ENCODE measurements around the gene TOP3A. TPM values are rescaled to one million over a fixed set of nuclear protein-coding genes. Genes with fewer than 3 reads are reported as not detected.

TOP3A gene
- total and polyA plus RNA-seq, 9 donors: 22.4 to 34.4 (median 26.3) TPM

DNA sequence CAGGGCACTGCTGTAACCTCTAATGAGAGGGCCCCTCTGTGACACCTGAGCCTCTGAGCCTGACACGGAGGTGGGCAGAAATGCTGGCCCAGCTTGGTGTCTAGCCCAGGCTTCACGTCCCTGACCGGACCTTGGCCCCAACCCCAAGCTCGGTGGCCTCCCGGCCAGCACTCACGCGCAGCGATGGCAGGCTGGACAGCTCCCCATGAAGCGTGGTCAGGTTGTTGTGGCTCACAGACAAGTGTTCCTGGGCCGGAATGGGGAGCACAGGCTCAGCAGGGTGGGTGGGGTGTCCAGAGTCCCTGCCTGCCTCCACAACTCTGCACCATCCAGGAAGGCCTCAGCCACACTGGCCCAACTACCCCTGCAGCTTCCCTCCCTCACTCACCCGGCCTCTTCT, 58.4 kb downstream of the TOP3A start:
- no peak for DNase-seq
- Histone ChIP-seq H3K36me3 (ENCODE audit: control insufficient read depth, insufficient read depth, low read length) (peaks cover 52% of the 10 kb centered on the region), H3K27me3 (ENCODE audit: control insufficient read depth, insufficient read depth, low read length) (no peaks in the 10 kb centered on the region), H3K9me3 (replicated peaks; ENCODE audit: control insufficient read depth, low read depth, low read length) (no peaks in the 10 kb centered on the region), H3K4me3 (ENCODE audit: low read length) (no peak overlapping the region), H3K27ac (ENCODE audit: low read length) (no peak overlapping the region), H3K4me1 (ENCODE audit: control insufficient read depth, insufficient read depth, low read length) (peaks cover 33% of the 10 kb centered on the region)
- WGBS (ENCODE audit: insufficient coverage): 90% methylated on average over 5 of the region's 11 CpGs

DNA sequence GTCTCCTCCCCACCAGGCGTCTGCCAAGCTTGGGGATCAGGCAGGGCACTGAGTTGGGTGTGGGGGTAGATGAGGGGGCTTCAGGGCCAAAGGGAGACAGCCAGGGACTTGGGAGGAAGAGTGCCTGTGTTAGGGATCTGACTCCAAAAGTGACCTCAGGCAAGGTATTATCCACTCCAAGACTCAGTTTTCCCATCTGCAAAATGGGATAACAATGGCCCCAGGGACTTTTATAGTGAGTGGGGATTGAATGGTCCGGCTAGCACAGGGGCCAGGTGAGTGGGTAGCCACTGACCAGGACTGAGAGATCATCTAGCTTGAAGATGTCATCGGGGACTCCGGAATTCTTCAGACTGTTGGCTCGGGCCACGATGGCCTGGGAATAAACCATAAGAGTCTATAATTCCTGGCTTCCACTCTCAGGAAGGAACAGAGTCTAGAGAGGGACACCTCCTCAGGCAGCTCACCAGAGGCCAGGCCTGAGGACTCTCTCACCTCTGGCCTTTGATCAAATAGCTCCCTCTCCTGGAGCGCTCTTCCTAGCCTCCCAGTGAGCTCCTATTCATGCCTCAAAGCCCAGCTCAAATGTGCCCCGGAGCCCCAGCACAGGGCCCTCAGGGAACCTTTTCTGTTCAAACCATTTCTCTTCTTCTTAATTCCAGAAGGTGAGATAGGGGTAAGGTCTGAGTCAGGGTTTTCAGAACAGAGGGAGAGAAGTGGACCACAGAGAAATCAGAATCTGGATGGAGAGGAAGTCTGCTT, 59.7 kb downstream of the TOP3A start:
- H3K36me3 ChIP-seq (ENCODE audit: control insufficient read depth, insufficient read depth, low read length): peaks cover 65% of the 10 kb centered on the region
- no peak for DNase-seq
- no peak overlapping the region for H3K4me3 ChIP-seq (ENCODE audit: low read length)
- WGBS (ENCODE audit: insufficient coverage): 87% methylated on average over 4 of the region's 8 CpGs
- H3K9me3 ChIP-seq (replicated peaks; ENCODE audit: control insufficient read depth, low read depth, low read length): no peaks in the 10 kb centered on the region
- H3K4me1 ChIP-seq (ENCODE audit: control insufficient read depth, insufficient read depth, low read length): peaks cover 27% of the 10 kb centered on the region
- no peaks in the 10 kb centered on the region for H3K27me3 ChIP-seq (ENCODE audit: control insufficient read depth, insufficient read depth, low read length)
- no peak overlapping the region for H3K27ac ChIP-seq (ENCODE audit: low read length)

DNA sequence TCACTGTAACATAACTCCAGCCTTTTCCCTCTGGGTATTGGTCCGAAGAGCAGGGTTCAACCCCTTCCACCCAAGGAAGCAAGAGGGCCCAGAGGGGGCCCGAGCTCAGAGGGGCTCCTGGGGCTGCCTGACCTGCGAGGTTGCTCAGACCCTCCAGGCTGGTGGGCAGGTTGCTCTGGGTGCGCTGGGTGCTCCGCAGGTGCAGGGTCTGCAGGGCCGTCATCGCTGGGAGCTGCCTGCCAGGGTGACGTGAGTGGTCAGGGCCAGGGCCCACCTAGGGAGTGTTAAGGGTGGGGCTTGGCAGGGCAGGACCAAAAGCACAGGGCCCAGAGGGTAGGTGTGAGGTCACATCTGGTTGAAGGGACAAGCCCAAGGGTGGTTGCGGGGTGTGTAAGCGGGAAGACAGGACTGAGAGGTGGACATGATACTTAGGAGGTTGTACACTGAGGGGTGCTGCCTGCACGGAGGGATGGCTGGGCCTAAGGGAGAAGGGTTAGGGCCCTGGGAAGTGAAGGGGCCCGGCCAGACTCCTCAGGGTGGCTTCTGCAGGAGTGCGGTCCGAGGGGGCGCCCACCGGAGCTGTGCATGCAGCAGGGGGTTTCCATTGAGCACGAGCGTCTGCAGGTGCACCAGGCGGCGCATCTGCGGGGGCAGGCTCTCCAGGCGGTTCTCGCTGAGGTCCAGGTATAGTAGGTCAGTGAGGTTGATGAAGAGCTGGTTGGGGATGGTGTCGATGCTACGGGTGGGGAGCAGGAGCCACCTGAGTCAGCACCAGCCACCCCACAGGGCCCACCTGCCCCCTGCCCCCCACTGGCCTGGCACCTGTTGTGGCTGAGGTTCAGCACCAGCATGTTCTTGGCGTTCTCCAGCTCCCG, 60.6 kb downstream of the TOP3A start:
- DNase-seq: no peak
- Histone ChIP-seq H3K36me3 (ENCODE audit: control insufficient read depth, insufficient read depth, low read length) (peaks cover 70% of the 10 kb centered on the region), H3K27ac (ENCODE audit: low read length) (no peak overlapping the region), H3K4me1 (ENCODE audit: control insufficient read depth, insufficient read depth, low read length) (peaks cover 22% of the 10 kb centered on the region), H3K9me3 (replicated peaks; ENCODE audit: control insufficient read depth, low read depth, low read length) (no peaks in the 10 kb centered on the region), H3K27me3 (ENCODE audit: control insufficient read depth, insufficient read depth, low read length) (no peaks in the 10 kb centered on the region), H3K4me3 (ENCODE audit: low read length) (no peak overlapping the region)
- 81% methylated on average over 19 of the region's 27 CpGs for WGBS (ENCODE audit: insufficient coverage)

DNA sequence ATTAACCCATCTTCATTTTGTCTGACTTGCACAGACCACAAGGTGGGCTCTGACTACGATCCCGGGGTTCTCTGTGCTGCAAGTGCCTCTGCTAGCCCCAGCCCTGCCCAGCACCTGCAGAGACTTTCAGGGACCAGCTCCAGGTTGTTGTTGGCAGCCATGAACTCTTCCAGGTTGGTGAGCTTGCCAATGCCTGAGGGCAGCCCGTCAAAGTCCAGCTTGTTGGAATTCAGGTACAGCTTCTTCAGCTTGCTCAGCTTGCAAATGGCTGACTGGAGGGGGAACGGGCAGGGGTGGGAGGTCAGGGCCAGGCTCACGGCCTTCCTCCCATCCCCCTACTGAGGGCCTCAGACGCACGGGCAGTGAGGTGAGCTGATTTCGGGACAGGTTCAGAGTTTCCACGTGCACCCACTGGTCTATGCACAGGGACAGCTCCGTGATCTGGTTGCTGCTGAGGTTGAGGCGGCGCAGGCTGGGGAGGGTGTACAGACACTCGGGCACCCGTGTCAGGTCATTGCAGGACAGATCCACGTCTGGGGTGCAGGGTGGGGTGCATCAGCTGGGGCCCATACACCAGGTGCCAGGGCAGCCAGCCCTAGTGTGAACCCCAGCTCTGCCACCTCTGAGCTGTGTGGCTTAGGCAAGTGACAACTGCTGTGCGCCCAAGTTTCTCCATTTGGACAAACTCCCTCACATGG, 61.5 kb downstream of the TOP3A start:
- H3K9me3 ChIP-seq (replicated peaks; ENCODE audit: control insufficient read depth, low read depth, low read length): no peaks in the 10 kb centered on the region
- no peak for DNase-seq
- H3K27ac ChIP-seq (ENCODE audit: low read length): no peak overlapping the region
- peaks cover 78% of the 10 kb centered on the region for H3K36me3 ChIP-seq (ENCODE audit: control insufficient read depth, insufficient read depth, low read length)
- H3K27me3 ChIP-seq (ENCODE audit: control insufficient read depth, insufficient read depth, low read length): no peaks in the 10 kb centered on the region
- 86% methylated on average over 13 of the region's 16 CpGs for WGBS (ENCODE audit: insufficient coverage)
- H3K4me1 ChIP-seq (ENCODE audit: control insufficient read depth, insufficient read depth, low read length): peaks cover 24% of the 10 kb centered on the region
- no peak overlapping the region for H3K4me3 ChIP-seq (ENCODE audit: low read length)

- WGBS (ENCODE audit: insufficient coverage): 90% methylated on average over 2 of the region's 5 CpGs
- Histone ChIP-seq H3K36me3 (ENCODE audit: control insufficient read depth, insufficient read depth, low read length) (peaks cover 88% of the 10 kb centered on the region), H3K4me3 (ENCODE audit: low read length) (no peak overlapping the region), H3K27me3 (ENCODE audit: control insufficient read depth, insufficient read depth, low read length) (no peaks in the 10 kb centered on the region), H3K27ac (ENCODE audit: low read length) (no peak overlapping the region), H3K4me1 (ENCODE audit: control insufficient read depth, insufficient read depth, low read length) (peaks cover 28% of the 10 kb centered on the region), H3K9me3 (replicated peaks; ENCODE audit: control insufficient read depth, low read depth, low read length) (no peaks in the 10 kb centered on the region)
- DNase-seq: no peak
These were observed 62.6 kb downstream of the TOP3A start for GRCh38 chr17:18252160-18252559.

DNA sequence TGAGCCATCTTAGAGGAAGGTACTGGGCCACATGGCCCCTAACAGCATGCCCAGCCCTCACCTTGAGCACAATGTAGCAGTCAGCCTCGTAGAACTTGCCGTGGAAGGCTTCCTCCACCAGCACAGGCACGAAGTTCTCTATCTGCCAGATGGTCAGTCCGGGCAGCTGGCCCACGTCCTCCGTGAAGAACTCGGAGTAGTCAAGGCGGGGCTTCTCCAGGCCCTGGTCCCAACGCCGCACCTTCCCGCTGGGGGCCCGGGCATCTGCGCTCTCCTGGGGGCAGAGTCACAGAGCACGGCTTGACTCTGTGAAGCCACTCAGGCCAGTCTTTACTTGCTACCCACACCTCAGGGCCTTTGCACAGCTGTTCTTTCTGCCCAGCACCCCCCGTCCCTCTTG, 63.6 kb downstream of the TOP3A start:
- Histone ChIP-seq H3K36me3 (ENCODE audit: control insufficient read depth, insufficient read depth, low read length) (peaks cover 90% of the 10 kb centered on the region), H3K27ac (ENCODE audit: low read length) (no peak overlapping the region), H3K9me3 (replicated peaks; ENCODE audit: control insufficient read depth, low read depth, low read length) (no peaks in the 10 kb centered on the region), H3K4me3 (ENCODE audit: low read length) (no peak overlapping the region), H3K27me3 (ENCODE audit: control insufficient read depth, insufficient read depth, low read length) (no peaks in the 10 kb centered on the region), H3K4me1 (ENCODE audit: control insufficient read depth, insufficient read depth, low read length) (peaks cover 20% of the 10 kb centered on the region)
- WGBS (ENCODE audit: insufficient coverage): 73% methylated on average over 15 of the region's 15 CpGs
- DNase-seq: no peak

DNA sequence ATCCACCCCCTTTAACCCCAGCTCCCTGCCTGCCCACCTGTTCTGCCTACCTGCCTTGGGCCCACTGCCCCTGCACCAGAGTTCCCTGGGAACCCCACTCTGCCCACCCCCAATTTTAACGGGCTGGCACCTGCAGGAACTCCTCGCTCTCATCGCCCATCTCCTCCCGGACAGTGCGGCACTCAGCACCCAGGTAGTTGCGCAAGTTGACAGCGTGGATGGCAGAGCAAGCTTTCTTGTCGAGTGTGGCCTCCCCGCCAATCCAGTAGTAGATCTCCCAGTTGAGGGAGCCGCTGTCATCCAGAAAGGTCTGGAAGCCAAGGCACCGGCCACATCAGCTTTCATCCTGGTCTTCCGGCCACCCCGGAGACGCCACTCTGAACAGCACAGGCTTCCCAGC, 64.1 kb downstream of the TOP3A start:
- Histone ChIP-seq H3K27ac (ENCODE audit: low read length) (no peak overlapping the region), H3K9me3 (replicated peaks; ENCODE audit: control insufficient read depth, low read depth, low read length) (no peaks in the 10 kb centered on the region)

GRCh38 chr17:18250259-18250658, 64.5 kb downstream of the TOP3A start:
- no peak overlapping the region for H3K27ac ChIP-seq (ENCODE audit: low read length)
- 86% methylated on average over 9 of the region's 9 CpGs for WGBS (ENCODE audit: insufficient coverage)
- DNase-seq: no peak
- H3K4me3 ChIP-seq (ENCODE audit: low read length): no peak overlapping the region
- no peaks in the 10 kb centered on the region for H3K27me3 ChIP-seq (ENCODE audit: control insufficient read depth, insufficient read depth, low read length)
- peaks cover 20% of the 10 kb centered on the region for H3K4me1 ChIP-seq (ENCODE audit: control insufficient read depth, insufficient read depth, low read length)
- peaks cover 90% of the 10 kb centered on the region for H3K36me3 ChIP-seq (ENCODE audit: control insufficient read depth, insufficient read depth, low read length)
- H3K9me3 ChIP-seq (replicated peaks; ENCODE audit: control insufficient read depth, low read depth, low read length): no peaks in the 10 kb centered on the region

More for the DNA sequence above, 64.1 kb downstream of the TOP3A start:
- DNase-seq: no peak
- peaks cover 90% of the 10 kb centered on the region for H3K36me3 ChIP-seq (ENCODE audit: control insufficient read depth, insufficient read depth, low read length)
- H3K27me3 ChIP-seq (ENCODE audit: control insufficient read depth, insufficient read depth, low read length): no peaks in the 10 kb centered on the region
- H3K4me1 ChIP-seq (ENCODE audit: control insufficient read depth, insufficient read depth, low read length): peaks cover 20% of the 10 kb centered on the region
- no peak overlapping the region for H3K4me3 ChIP-seq (ENCODE audit: low read length)
- 83% methylated on average over 13 of the region's 14 CpGs for WGBS (ENCODE audit: insufficient coverage)

- Histone ChIP-seq H3K4me3 (ENCODE audit: low read length) (no peak overlapping the region), H3K4me1 (ENCODE audit: control insufficient read depth, insufficient read depth, low read length) (peaks cover 20% of the 10 kb centered on the region), H3K9me3 (replicated peaks; ENCODE audit: control insufficient read depth, low read depth, low read length) (no peaks in the 10 kb centered on the region), H3K27me3 (ENCODE audit: control insufficient read depth, insufficient read depth, low read length) (no peaks in the 10 kb centered on the region), H3K36me3 (ENCODE audit: control insufficient read depth, insufficient read depth, low read length) (peaks cover 86% of the 10 kb centered on the region), H3K27ac (ENCODE audit: low read length) (peak overlapping the region; percentile 69)
- WGBS (ENCODE audit: insufficient coverage): 100% methylated on average over 1 of the region's 7 CpGs
- no peak for DNase-seq
These were observed 66.0 kb downstream of the TOP3A start for GRCh38 chr17:18248811-18249210.

DNA sequence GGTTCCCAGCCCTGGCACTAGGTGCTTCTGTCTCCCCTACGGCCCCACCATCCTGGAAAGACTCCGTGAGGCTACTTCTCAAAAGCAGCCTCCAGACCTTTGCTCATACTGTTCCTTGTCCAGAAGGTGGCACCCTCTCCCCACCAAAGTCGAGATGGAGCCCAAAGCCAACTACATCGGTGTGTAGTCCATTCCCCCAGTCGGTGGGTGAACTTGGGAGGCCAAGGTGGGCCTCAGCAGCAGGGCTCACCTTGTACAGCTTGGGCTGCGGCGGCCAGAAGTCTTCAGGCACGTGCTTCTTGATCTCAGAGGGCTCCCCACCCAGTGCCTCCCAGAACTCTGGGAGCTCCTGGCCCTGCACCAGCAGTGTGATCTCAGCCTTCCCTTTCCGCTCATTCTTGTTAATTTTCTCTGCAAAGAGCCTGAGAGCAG, 66.5 kb downstream of the TOP3A start:
- 4% methylated on average over 5 of the region's 9 CpGs for WGBS (ENCODE audit: insufficient coverage)
- peak overlapping the region; percentile 69 for H3K27ac ChIP-seq (ENCODE audit: low read length)
- no peak overlapping the region for H3K4me3 ChIP-seq (ENCODE audit: low read length)
- H3K27me3 ChIP-seq (ENCODE audit: control insufficient read depth, insufficient read depth, low read length): no peaks in the 10 kb centered on the region
- H3K9me3 ChIP-seq (replicated peaks; ENCODE audit: control insufficient read depth, low read depth, low read length): no peaks in the 10 kb centered on the region
- peaks cover 20% of the 10 kb centered on the region for H3K4me1 ChIP-seq (ENCODE audit: control insufficient read depth, insufficient read depth, low read length)
- peaks cover 86% of the 10 kb centered on the region for H3K36me3 ChIP-seq (ENCODE audit: control insufficient read depth, insufficient read depth, low read length)
- DNase-seq: peak; percentile 88

Data from muscle of leg (tissue), 11 donors.